Nephron progenitor cell (in vitro differentiated cells): ENCODE results near the gene NME4.

Experiments
- DNase-seq: peaks from one replicate; pipeline ENCODE4 v3.0.0; 2021
- H3K27ac Mint-ChIP-seq: 2 replicates; pipeline ENCODE4 v1.8.0; 2021; ENCODE audit warnings: mild to moderate bottlenecking, moderate library complexity, mixed read lengths
- H3K27me3 Mint-ChIP-seq: 2 replicates; pipeline ENCODE4 v1.8.0; 2021; ENCODE audit warnings: mild to moderate bottlenecking, low read depth, mixed read lengths; ENCODE audit not compliant: poor library complexity
- H3K36me3 Mint-ChIP-seq: 2 replicates; pipeline ENCODE4 v1.8.0; 2021; ENCODE audit warnings: low read depth, mixed read lengths
- H3K4me1 Mint-ChIP-seq: 2 replicates; pipeline ENCODE4 v1.8.0; 2021; ENCODE audit warnings: mixed read lengths
- H3K4me3 Mint-ChIP-seq: 2 replicates; pipeline ENCODE4 v1.8.0; 2021; ENCODE audit warnings: mild to moderate bottlenecking, moderate library complexity, mixed read lengths
- H3K9me3 Mint-ChIP-seq: 2 replicates; pipeline ENCODE4 v1.8.0; 2021; ENCODE audit warnings: mild to moderate bottlenecking, moderate library complexity, mixed read lengths
- TF ChIP-seq, protein P1 (sequence below): fragments of 200-600 bp; sonication (generic); IDR thresholded peaks from 2 replicates; pipeline ENCODE4 v1.5.0; 2021; ENCODE audit warnings: antibody characterized with exemption

The NME4 gene

DNA sequence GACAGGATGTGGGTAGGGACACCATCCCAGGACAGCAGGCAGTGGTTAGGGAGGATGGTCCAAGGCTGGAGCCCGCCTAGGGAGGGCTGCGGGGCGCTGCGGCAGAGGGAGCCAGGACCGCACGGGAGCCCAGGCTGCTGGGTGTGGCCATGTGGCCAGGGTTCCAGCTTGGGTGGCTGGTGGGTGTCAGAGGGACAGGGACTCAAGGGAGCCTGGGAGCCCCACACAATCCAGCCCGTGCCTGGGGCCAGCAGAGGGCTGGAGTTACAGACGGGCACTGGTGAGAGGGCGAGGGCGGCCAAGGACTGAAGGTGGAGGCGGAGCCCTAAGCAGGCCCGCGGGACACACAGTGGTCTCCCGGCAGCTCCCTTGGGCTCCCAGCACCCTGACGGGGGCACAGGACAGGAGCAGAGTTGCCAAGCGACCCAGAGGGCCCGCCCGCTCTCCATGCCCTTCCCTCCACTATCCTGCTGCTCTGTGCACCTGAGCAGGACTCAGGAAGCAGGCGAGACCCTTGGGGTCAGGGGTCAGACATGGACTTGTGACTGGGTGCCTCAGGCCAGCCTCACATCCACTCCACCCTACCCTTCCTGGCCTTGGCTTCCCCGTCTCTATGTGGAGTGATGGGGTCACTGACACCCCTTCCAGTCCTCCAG lies 33.8 kb upstream of the NME4 start:
- Mint-ChIP-seq H3K4me1 (peaks cover 13% of the 10 kb centered on the region), H3K27me3 (peaks cover 4% of the 10 kb centered on the region), H3K9me3 (no peaks in the 10 kb centered on the region), H3K36me3 (peaks cover 9% of the 10 kb centered on the region), H3K27ac (no peak overlapping the region), H3K4me3 (no peak overlapping the region)
- DNase-seq = no peak
- TF ChIP-seq, protein P1, sequence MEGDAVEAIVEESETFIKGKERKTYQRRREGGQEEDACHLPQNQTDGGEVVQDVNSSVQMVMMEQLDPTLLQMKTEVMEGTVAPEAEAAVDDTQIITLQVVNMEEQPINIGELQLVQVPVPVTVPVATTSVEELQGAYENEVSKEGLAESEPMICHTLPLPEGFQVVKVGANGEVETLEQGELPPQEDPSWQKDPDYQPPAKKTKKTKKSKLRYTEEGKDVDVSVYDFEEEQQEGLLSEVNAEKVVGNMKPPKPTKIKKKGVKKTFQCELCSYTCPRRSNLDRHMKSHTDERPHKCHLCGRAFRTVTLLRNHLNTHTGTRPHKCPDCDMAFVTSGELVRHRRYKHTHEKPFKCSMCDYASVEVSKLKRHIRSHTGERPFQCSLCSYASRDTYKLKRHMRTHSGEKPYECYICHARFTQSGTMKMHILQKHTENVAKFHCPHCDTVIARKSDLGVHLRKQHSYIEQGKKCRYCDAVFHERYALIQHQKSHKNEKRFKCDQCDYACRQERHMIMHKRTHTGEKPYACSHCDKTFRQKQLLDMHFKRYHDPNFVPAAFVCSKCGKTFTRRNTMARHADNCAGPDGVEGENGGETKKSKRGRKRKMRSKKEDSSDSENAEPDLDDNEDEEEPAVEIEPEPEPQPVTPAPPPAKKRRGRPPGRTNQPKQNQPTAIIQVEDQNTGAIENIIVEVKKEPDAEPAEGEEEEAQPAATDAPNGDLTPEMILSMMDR = no peak

DNA sequence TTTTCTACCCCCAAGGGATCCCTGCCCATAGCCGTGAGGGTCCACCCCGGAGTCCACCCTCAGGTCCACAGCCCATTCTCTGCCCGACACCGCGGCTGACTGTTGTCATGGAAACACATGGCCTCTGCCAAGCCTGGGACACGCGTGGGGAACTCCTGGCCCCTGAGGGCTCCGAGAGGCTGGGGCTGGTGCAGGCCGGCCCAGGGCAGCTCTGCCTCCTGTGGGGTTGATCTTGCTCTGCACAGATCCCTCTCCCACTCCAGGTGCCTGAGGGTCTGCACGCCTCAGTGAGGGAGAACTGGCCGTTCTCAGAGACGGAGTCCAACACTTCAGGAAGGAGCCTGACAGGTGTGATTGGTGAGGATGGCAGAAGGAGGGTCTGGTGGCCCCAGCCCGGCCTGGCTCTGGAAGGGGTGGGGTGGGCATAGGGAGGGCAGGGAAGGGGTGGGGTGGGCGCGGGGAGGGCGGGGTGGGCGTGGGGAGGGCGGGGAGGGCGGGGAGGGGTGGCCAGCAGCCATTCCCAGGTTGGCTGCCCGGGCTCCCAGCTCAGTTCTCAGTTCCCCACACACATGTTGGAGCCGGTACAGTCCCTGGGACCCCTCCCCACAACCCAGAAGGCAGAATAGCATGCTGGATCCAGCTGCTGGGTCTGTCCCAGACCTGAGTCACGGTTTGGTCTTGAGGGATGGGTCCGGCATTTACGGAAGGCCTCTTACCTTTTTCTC lies 33.1 kb upstream of the NME4 start:
- no peak for DNase-seq
- TF ChIP-seq, protein P1 = no peak
- Mint-ChIP-seq H3K9me3 (no peaks in the 10 kb centered on the region), H3K27me3 (peaks cover 4% of the 10 kb centered on the region), H3K36me3 (peaks cover 9% of the 10 kb centered on the region), H3K27ac (no peak overlapping the region), H3K4me3 (no peak overlapping the region), H3K4me1 (peaks cover 13% of the 10 kb centered on the region)

DNA sequence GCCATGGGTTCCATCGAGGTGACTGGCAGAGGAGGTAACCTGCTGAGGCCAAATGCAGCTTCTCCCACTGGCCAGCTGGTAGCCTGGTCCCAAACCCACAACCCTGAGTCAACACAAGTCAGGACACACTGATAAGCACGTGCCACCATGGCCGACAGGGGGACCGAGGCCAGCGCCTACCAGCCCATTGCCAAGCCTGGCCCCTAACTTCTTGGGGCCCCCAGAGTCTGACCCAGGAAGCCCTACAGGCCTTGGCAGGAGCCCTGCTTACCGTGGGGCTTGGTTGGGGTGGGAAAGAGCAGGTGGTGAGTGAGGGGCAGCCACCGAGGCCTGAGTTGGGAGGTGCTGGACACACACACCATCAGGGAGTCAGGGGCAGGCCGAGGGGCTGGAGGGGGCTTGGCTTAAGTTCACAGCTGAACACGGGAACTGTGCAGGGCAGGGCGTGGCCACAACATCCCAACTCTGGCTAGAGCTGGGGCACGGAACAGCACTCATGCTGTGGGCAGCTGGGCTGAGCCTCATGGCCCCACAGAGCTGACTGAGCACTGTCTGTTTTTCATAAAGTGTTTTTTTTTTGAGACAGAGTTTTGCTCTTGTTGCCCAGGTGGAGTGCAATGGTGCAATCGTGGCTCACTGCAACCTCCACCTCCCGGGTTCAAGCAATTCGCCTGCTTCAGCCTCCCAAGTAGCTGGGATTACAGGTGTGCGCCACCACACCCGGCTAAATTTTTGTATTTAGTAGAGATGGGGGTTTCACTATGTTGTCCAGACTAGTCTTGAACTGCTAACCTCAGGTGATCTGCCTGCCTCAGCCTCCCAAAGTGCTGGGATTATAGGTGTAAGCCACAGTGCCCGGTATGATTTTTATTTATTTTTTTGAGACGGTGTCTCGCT lies 32.2 kb upstream of the NME4 start:
- DNase-seq = no peak
- H3K36me3 Mint-ChIP-seq = peaks cover 9% of the 10 kb centered on the region
- peaks cover 13% of the 10 kb centered on the region for H3K4me1 Mint-ChIP-seq
- no peak overlapping the region for H3K27ac Mint-ChIP-seq
- no peak overlapping the region for H3K4me3 Mint-ChIP-seq
- no peaks in the 10 kb centered on the region for H3K9me3 Mint-ChIP-seq
- H3K27me3 Mint-ChIP-seq = peaks cover 4% of the 10 kb centered on the region
- TF ChIP-seq, protein P1 = no peak

DNA sequence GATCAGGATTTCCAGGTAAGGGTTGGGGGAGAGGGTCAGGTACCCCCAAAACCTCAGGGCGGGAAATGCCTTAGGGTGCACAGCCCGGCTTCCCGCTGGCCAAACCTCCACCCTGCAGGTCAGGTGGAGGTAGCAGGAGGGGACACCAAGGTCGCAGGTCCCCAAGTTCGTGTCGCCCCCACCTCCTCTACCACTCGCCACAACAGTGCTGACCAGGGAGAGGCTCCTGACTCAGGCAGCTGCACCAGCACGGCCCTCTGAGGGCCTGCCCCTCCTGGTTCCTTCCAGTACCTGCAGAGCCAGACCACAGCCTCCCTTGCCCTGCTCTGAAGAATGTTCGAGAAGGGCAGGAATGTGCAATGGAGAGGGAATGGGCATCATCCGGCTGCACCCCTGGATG lies 30.5 kb upstream of the NME4 start:
- TF ChIP-seq, protein P1 = no peak
- peaks cover 9% of the 10 kb centered on the region for H3K36me3 Mint-ChIP-seq
- peaks cover 4% of the 10 kb centered on the region for H3K27me3 Mint-ChIP-seq
- no peak overlapping the region for H3K27ac Mint-ChIP-seq
- no peak overlapping the region for H3K4me3 Mint-ChIP-seq
- peaks cover 20% of the 10 kb centered on the region for H3K4me1 Mint-ChIP-seq
- H3K9me3 Mint-ChIP-seq = no peaks in the 10 kb centered on the region
- no peak for DNase-seq

DNA sequence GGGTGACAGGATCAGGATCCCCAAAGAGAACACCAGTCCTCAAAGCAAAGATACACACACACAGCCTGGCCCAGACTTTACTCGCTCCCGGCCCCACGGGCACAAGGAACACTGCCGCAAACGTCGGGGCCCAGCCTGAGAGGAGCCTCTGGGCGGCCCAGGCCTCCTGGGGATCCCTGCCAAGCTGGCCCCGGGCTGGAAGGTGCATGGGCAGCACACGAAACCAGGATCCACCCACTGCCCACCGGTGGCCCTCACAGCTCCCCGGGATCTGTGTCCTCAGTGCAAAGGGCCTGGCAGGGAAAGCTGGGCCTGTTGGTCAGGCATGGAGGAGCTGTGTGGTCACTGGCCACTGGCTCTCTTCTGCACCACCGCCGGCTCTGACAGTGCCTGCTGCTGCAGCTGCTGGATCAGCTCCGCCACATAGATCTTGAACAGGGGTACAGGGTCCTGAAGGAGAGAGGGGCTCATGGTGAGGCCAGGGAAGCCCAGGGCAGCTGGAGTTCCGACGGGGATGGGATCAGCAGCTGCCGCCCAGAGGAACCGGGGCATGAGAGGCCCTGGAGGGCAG lies 29.6 kb upstream of the NME4 start:
- H3K27ac Mint-ChIP-seq = peak overlapping the region; percentile 84
- no peak overlapping the region for H3K4me3 Mint-ChIP-seq
- no peaks in the 10 kb centered on the region for H3K9me3 Mint-ChIP-seq
- DNase-seq = no peak
- TF ChIP-seq, protein P1 = no peak
- H3K4me1 Mint-ChIP-seq = peaks cover 18% of the 10 kb centered on the region
- H3K36me3 Mint-ChIP-seq = peaks cover 9% of the 10 kb centered on the region
- H3K27me3 Mint-ChIP-seq = peaks cover 4% of the 10 kb centered on the region
